ENCODE measurements around the gene SLC30A7. TPM values are rescaled to one million over a fixed set of nuclear protein-coding genes. Genes with fewer than 3 reads are reported as not detected.
"Not testable (repeated sequence)": the region's sequence is repeated elsewhere in the genome, so short reads cannot be mapped to it uniquely, and the experiment has no call there.

SLC30A7 gene
- total RNA-seq, 1 donor, result 75.3 TPM

GRCh38 chr1:100950337-100950736 lies 54.4 kb downstream of the SLC30A7 start:
- TF ChIP-seq CTCF (IDR thresholded peaks at IDR 0.05; ENCODE audit: insufficient read depth, low read length), result no peak
- peak; percentile 5 for DNase-seq (ENCODE audit: low read depth)
- no peak overlapping the region for H3K4me3 ChIP-seq (ENCODE audit: low read depth, low read length)

GRCh38 chr1:100950781-100951180 lies 54.9 kb downstream of the SLC30A7 start:
- no peak overlapping the region for H3K4me3 ChIP-seq (ENCODE audit: low read depth, low read length)
- peak; percentile 11 for DNase-seq (ENCODE audit: low read depth)
- no peak for TF ChIP-seq CTCF (IDR thresholded peaks at IDR 0.05; ENCODE audit: insufficient read depth, low read length)

GRCh38 chr1:100952104-100952745 lies 56.3 kb downstream of the SLC30A7 start:
- no peak overlapping the region for H3K4me3 ChIP-seq (ENCODE audit: low read depth, low read length)
- no peak for TF ChIP-seq CTCF (IDR thresholded peaks at IDR 0.05; ENCODE audit: insufficient read depth, low read length)
- no peak for DNase-seq (ENCODE audit: low read depth)

- DNase-seq (ENCODE audit: low read depth); H3K4me3 ChIP-seq (ENCODE audit: low read depth, low read length): not testable (repeated sequence)
Observed at GRCh38 chr1:100952970-100953369, 57.1 kb downstream of the SLC30A7 start.

GRCh38 chr1:100953960-100954730 lies 58.3 kb downstream of the SLC30A7 start:
- no peak for TF ChIP-seq CTCF (IDR thresholded peaks at IDR 0.05; ENCODE audit: insufficient read depth, low read length)
- no peak overlapping the region for H3K4me3 ChIP-seq (ENCODE audit: low read depth, low read length)
- DNase-seq (ENCODE audit: low read depth), result no peak

- peak overlapping the region; percentile 7 for H3K4me3 ChIP-seq (ENCODE audit: low read depth, low read length)
- DNase-seq (ENCODE audit: low read depth), result peak; percentile 93
- TF ChIP-seq CTCF (IDR thresholded peaks at IDR 0.05; ENCODE audit: insufficient read depth, low read length), result no peak
Observed at GRCh38 chr1:100955322-100955721, 59.4 kb downstream of the SLC30A7 start.

GRCh38 chr1:100959502-100960060 lies 63.7 kb downstream of the SLC30A7 start:
- DNase-seq (ENCODE audit: low read depth), result peak; percentile 7
- no peak overlapping the region for H3K4me3 ChIP-seq (ENCODE audit: low read depth, low read length)
- no peak for TF ChIP-seq CTCF (IDR thresholded peaks at IDR 0.05; ENCODE audit: insufficient read depth, low read length)

Data from fibroblast of the aortic adventitia (primary cell).